T follicular helper cell (primary cell): Measurements from ENCODE around the gene ERVV-1.
"Not testable (repeated sequence)": the region's sequence is repeated elsewhere in the genome, so short reads cannot be mapped to it uniquely, and the experiment has no call there.

Source experiments
- DNase-seq: peaks from one replicate; pipeline ENCODE4 v3.0.0-alpha.2; 2020; ENCODE audit warnings: low read depth
- total RNA-seq, 2 experiments: gene quantifications; one replicate each; lab custom pipeline; 2026; lab: John Stamatoyannopoulos, UW

The ERVV-1 gene, protein sequence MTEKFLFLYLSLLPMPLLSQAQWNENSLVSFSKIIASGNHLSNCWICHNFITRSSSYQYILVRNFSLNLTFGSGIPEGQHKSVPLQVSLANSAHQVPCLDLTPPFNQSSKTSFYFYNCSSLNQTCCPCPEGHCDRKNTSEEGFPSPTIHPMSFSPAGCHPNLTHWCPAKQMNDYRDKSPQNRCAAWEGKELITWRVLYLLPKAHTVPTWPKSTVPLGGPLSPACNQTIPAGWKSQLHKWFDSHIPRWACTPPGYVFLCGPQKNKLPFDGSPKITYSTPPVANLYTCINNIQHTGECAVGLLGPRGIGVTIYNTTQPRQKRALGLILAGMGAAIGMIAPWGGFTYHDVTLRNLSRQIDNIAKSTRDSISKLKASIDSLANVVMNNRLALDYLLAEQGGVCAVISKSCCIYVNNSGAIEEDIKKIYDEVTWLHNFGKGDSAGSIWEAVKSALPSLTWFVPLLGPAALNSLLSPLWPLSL
- 0 reads per million in 2 experiments for total RNA-seq

DNA sequence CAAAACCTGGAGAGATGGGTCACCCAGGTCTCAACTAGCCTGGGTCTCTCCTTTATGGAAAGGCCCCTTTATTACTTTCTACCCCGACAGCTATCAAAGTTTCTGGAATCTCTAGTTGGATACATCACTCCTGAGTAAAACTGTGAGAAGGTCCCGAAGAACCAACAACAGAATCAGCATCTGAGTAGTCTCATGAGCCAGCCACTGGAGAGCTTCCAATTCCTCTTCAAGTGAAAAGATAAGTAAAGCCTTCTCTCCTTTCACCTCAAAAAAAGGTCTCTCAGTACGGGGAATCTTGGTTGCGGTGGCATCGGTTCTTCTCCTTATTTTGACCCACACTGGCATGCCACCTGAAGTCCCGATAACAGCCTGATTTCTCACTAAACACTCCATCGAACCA lies at the start of gene ERVV-1:
Gene ERVV-1 (plus strand): TSS at position 301 of the 400 bp plus-strand sequence. CDS start 170 bp downstream, outside the sequence.
- DNase-seq = no peak

DNA sequence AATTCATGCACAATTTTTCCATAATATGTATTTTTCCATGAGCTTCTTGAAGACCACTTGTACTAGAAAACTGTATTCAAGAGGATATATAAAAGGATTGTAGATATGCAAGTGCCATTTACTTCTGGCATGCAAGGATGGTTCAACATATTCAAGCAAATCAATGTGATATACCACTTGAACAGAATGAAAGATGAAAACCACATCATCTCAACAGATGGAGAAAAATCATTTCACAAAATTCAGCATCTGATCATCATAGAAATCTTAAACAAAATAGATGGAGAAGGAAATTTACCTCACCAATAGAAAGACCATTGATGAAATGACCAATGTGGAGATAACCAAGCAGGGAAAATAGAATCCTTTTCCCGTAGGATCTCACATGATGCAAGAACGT lies 45.9 kb upstream of the ERVV-1 start:
- no peak for DNase-seq

DNA sequence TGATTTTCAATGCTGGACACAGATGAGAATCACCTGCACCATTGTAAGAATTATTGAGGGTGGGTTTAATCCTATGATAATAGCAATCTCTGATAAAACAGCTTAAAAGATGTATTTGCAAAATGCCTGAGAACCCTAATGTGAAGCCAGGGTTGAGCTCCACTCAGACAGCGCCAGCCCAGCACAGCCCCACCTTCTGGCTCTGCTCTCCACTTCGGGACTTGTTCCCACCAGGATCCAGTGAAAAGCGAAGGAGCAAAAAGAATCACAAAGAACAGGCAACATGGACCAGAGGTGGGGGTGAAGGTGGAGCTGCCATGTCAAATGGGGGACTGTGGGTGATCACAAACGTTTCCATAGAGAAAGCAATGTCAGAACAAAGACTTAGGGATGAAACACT lies 32.4 kb upstream of the ERVV-1 start:
- DNase-seq = no peak

DNA sequence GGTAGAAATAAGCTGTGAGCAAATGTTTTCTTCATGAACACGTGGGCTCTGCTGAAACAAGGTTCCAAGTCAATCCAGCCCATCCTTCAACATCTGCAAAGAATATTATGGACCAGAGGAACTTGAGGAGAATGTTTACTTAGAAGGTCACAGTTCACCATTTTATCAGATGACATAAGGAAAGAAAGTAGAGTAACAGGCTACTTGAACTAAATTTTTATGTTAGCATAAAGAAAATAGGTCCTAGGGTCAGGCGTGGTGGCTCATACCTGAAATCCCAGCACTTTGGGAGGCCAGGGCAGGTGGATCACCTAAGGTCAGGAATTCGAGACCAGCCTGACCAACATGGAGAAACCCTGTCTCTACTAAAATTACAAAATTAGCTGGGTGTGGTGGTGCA lies 30.6 kb upstream of the ERVV-1 start:
- DNase-seq = not testable (repeated sequence)

DNA sequence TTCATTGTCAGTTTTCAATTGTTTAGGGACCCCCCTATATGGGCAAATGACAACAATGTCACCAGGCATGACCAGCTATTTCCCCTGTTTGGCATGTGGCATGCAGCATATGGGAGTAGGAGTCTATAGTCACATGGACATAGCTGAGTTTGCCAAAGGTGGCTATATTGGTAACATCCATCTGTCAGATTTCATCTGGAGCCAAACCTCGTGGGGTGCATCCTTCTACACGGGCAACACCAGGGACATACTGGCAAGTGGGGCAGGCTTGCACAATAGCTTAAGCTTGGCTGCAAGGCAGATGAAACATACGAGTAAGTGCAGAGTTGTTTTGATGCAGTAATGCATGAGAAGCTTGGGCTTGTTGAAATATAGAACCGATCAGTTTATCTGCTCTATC lies 26.5 kb upstream of the ERVV-1 start:
- no peak for DNase-seq

DNA sequence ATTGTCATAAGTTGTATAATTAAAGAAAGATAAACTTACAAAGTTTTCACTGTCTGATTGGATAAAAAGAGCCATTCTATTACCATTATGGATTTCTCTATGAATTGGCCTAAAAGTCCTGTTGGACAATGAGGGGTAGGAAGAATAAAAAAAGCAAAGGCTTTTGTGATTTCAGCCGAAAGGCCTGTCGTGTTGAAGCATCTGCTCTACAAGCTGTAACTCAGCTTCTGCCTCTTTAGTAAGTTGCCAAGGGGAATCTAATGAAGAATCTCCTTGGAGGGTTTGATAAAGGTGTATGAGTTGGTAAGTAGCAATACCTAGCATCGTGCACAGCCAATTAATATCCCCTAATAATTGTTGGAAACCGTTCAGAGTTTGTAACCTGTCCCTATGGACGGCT lies 25.2 kb upstream of the ERVV-1 start:
- no peak for DNase-seq

DNA sequence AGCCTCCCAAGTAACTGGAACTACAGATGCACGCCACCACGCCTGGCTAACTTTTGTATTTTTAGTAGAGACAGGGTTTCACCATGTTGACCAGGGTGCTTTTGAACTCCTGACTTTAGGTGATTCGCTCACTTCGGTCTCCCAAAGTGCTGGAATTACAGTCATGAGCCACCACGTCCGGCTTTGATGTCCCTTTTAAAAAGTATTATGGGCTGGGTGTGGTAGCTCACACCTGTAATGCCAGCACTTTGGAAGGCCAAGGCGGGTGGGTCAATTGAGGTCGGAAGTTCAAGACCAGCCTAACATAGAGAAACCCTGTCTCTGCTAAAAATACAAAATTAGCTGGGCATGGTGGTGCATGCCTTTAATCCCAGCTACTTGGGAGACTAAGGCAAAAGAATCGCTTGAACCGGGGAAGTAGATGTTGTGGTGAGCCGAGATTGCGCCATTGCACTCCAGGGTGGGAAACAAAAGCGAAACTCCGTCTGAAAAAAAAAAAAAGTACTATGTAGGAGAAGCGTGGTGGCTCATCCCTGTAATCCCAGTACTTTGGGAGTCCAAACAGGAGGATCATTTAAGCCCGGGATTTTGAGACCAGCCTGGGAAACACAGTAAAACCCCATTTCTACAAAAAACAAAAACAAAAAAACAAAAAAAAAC lies 22.8 kb upstream of the ERVV-1 start:
- DNase-seq = no peak

DNA sequence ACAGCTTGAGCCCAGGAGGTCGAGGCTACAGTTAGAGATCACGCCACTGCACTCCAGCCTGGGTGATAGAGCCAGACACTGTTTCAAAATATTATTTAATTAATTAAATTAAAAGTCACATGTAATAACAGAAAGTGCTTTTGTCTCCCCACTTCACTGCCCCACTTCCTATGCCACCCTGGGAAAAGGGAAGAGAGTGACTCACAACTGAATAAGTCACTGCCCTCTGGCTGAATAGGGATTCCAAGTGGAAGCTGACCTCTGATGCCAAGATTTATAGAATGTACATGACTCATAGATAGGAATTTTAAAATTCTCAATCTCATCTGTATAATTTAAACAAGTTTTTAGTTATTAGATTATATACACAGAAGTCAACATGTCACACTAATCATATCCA lies 22.2 kb upstream of the ERVV-1 start:
- no peak for DNase-seq

DNA sequence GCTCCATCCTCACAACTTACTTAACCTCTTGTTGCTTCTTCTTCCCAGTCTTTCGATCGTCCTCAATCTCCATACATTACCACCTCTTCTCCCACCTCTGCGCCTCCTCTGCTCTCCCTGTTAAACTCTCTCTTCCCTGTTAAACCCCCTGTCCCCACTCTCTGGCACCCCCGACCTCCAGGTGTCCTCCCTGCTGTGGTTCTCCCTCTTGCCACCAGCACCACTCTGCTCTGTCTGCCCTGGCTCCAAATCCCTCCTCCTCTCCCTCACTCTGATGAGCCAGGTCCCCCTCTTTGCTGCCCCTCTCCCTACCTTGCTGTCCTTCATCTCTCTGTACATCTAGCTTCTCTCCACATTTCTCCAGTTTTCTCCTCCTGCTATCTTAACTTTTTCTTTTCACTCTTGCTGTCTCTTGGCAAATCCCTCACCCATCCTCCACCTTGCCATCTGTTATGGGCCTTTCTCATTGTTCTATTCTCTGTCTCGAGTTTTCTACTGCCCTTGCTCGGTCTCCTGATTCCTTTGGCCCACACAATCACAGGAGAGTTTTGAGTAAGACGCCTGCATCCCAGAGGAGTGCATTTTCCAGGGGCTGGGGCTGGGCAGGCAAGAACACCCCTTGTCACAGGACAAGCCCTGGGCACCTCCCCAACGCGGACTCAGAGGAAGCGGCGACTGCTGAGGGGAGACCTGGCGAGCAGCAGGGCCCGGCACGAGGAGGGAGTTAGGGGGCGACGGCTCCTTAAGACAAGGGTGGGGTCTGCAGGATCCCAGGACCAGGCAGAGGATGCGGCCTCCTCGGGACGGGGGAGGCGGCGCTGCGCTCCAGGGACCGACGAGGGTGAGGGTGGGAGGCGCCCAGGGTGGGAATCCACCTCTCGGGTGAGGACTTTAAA lies 21.4 kb upstream of the ERVV-1 start:
- no peak for DNase-seq

DNA sequence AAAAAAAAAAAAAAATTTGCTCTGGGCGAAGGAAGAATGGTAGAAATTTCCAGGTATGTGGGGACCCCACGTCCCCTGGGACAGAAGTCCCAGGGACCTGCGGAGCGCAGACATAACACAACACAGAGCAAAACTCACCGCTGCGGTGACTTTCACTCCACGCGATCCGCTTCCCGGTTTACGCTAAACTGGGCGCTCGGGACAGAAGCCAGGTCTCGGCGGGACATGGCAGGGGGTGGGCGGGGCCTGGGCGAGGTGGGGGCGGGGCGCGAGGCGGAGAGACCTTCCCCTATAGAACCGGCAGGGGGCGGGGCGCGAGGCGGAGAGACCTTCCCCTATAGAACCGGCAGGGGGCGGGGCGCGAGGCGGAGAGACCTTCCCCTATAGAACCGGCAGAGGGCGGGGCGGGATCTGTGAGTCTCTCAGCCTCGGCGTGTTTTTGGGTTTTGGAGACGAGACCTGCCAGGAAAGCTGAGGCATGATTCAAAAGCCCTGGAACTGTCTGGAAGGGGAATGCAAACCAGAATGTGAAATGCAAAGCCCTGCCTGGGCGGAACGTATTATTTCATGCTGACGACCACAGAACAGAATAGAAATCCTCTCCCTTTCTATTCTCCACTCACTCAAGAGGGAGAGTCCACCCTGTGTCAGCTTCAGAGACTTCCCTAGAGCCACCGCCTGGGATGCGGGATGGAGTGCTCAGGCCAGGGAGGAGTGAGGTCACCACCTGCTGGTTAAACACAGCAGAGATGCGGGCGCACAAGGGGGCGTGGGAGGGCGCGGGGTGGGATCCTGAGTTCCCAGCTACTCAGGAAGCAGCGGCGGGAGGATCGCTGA lies 20.2 kb upstream of the ERVV-1 start:
- DNase-seq = peak; percentile 81

DNA sequence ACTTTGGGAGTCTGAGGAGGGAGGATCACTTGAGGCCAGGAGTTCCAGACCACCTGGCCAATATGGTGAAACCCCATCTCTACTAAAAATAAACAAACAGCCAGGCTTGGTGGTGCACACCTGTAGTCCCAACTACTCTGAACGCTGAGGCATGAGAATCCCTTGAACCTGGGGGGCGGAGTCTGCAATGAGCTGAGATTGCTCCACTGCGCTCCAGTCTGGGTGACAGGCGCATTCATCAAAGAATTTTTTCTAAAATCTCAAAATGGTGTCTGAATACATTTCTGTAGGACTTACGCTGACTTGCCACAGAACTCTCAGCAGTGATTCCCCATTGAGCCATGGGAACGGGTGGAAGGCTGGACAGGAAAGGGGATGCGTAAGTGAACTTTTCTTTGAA lies 18.0 kb upstream of the ERVV-1 start:
- no peak for DNase-seq

DNA sequence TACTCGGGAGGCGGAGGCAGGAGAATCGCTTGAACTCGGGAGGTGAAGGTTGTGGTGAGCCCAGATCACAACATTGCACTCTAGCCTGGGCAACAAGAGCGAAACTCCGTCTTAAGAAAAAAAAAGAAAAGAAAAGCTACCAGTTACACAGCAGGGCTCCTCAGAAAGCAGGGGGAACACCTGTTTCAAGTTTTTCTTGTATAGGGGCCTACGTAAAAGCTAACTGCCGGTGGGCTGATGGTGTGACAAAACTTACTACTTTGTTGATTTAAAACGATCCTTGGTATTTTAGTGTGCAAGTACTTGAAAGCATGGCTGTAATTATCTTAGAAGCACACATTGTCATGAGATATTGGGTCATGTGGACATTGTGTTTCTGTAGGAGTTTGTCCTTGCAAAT lies 15.7 kb upstream of the ERVV-1 start:
- no peak for DNase-seq

DNA sequence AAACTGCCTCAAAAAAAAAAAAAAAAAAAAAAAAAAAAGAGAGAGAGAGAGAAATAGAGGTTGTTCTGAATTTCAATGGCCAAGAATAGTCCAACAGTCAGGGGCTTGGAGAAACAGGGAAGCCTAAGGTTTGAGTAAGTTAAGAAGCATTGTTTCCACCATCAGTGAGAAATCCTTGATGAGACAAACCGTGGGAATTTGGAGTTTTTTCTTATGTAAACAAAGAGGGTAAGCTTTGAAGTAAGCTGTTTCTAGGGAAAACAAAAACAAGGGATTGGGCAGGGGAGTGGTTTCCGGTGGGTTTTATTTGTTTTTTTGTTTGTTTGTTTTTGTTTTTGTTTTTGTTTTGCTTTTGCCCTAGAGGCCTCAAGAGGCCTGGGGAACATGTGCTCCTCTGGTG lies 11.2 kb upstream of the ERVV-1 start:
- DNase-seq = no peak

DNA sequence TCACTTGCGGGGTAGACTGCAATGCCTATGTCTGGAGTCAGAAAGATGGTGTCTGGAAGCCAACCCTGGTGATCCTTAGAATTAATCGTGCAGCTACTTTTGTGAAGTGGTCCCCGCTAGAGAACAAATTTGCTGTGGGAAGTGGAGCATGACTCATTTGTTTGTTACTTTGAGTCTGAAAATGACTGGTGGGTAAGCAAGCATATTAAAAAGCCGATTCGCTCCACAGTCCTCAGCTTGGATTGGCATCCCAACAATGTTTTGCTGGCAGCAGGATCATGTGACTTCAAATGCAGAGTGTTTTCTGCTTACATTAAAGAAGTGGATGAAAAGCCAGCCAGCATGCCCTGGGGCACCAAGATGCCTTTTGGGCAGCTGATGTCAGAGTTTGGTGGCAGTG lies 9.5 kb upstream of the ERVV-1 start:
- no peak for DNase-seq

DNA sequence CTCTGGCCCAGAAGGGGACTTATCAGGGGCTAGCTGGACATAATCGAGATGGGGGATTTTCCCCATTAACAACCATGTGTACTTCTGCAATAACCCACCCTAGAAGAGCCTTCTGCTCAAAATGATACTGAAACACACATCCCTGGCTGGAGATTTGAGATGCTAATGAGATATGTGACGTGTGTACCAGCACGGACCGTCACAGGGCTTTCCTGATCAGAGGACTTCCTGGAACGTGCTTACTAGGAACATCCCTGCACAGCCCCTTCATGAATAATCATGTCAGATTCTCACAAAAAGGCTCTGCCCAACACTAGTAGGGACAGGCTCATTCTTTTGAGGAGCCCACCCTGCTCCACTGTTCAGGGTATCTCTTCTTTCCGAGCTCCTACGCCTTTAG lies 6.5 kb upstream of the ERVV-1 start:
- no peak for DNase-seq

DNA sequence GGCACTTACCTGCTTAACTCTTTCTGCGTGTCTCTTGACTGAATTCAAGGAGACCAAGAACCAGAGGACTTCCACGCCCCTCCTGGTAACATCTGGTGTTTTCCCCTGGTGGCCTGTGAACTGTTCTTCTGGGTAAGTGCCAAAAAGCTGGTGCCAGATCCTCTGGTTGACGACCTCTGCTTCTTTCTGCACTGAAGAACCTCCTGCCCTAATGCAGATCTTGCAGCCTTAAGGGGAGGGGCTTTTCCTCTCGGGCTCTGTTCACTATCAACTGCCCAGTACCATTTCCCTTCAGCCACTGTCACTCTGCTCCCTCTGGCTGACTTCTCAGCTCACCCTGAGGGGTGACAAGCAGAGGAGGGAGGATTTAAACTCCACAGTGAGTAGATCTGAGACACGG lies 6.1 kb upstream of the ERVV-1 start:
- DNase-seq = no peak

DNA sequence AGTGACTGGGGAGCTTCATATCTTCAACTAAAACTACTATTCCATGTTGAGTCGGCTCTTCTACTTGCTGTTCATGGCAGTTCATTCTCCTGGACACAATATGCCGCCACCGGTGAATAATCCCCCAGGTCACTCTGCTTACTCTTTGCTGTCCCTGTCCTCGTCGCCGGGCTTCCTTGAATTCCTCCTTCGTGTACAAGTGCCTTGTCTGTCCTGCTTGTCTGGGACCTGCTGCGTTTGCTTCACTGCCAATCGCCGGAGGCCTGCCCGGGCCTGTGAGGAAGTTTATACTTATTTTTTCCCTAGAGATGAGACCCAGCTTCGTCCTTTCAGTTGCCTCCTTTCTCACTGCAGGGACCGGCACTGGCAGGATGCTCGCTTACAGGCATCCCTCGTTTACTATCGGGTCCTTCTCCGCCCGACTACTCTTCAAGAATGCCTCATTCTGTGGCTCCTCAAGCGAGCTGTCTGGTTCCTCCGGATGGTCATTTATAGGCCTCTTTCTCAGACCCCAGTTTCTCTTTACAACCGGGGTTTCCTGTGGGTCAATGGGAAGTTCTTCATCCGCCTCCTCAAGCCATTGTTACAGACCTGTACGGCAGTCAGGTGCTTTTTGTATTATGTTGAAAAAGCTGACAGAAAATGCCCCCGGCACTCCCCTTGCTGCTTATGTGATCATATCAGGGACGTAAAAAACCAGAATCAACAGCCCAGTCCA lies 5.5 kb upstream of the ERVV-1 start:
- DNase-seq = no peak

DNA sequence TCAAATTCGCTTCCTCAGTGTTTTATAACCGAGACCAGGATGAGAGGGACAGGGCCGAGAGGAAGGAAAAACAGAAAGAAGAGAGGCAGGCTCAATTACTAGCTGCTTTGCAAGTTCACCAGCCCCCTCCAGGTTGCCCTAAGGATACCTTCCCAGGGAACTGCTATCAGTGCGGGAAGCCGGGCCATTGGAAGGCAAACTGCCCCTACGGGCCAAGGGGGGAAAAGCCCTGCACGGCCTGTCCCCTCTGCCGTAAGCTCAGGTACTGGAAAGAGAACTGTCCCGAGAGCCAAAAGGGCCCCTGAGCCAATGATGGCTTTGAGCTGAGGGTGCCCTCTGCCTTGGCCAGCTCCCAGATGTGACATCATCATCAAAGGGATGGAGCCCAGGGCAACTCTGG lies 3.2 kb upstream of the ERVV-1 start:
- no peak for DNase-seq

DNA sequence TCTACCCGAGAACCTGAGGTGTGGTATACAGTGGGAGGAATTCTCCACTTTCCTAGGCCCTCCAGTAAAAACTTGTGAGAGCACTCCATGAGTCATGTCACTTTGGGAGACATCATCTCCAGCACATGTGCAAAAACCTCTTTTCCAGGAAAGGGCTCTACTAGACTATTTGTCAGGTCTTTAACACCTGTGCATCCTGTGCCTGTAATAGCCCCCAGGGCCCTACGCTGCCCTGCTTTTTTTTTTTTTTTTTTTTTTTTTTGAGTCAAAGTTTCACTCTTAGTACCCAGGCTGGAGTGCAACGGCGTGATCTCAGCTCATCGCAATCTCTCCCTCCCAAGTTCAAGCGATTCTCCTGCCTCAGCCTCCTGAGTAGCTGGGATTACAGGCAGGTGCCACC lies 1.7 kb upstream of the ERVV-1 start:
- DNase-seq = no peak

DNA sequence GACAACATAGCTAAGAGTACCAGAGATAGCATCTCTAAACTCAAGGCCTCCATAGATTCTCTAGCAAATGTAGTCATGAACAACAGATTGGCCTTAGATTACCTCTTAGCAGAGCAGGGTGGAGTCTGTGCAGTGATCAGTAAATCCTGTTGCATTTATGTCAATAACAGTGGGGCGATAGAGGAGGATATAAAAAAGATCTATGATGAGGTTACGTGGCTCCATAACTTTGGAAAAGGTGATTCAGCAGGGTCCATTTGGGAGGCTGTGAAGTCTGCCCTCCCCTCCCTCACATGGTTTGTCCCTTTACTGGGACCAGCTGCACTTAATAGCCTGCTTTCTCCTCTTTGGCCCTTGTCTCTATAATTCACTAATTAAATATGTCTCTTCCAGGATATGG lies 1.4 kb downstream of the ERVV-1 start:
- no peak for DNase-seq

DNA sequence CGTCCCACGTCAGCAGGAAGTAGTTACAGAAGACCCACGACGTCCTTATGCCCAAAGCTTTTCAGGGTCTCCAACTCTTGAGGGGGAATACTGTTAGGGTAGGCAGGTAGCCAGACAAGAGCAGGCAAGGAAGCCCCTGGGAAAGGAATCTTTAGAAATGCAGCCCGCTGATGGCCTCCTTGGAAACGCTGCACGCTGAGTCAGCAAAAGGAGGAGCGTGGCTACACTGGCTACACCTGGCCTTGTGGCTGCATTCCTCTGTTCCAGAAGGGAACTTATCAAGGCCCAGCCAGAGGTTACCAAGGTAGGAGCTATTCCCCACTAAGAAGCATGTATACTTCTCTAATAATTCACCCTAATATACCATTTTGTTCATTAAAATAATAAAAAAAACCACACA lies 2.0 kb downstream of the ERVV-1 start:
- DNase-seq = no peak
